Endothelial cell of hepatic sinusoid (primary cell): ENCODE results near the gene SHISAL1.
"Not testable (repeated sequence)": the region's sequence is repeated elsewhere in the genome, so short reads cannot be mapped to it uniquely, and the experiment has no call there.

Experiments
- in situ Hi-C: cut with HindIII; loops from 2 replicates; pipeline ENCODE4 v1.10.0; 2017; ENCODE audit warnings: low sequenced_read_pairs

SHISAL1 gene

GRCh38 chr22:44305888-44306287, 6.9 kb downstream of the SHISAL1 start:
- in situ Hi-C loops = no loop called here

- in situ Hi-C loops = no loop called here
These were observed 7.3 kb downstream of the SHISAL1 start for GRCh38 chr22:44305455-44305854.

GRCh38 chr22:44304911-44305310, 7.8 kb downstream of the SHISAL1 start:
- in situ Hi-C loops = no loop called here

GRCh38 chr22:44304354-44304753, 8.4 kb downstream of the SHISAL1 start:
- in situ Hi-C loops = no loop called here

GRCh38 chr22:44302363-44302762, 10.4 kb downstream of the SHISAL1 start:
- in situ Hi-C loops = not testable (repeated sequence)

GRCh38 chr22:44301039-44301438, 11.7 kb downstream of the SHISAL1 start:
- in situ Hi-C loops = no loop called here

GRCh38 chr22:44299124-44299523, 13.6 kb downstream of the SHISAL1 start:
- in situ Hi-C loops = no loop called here

- in situ Hi-C loops = no loop called here
These were observed 14.2 kb downstream of the SHISAL1 start for GRCh38 chr22:44298406-44299091.

GRCh38 chr22:44297470-44298061, 15.2 kb downstream of the SHISAL1 start:
- in situ Hi-C loops = no loop called here

- in situ Hi-C loops = no loop called here
These were observed 17.3 kb downstream of the SHISAL1 start for GRCh38 chr22:44295406-44295805.

- in situ Hi-C loops = loop anchor here (5.0 kb wide), 1 partner anchor 58 kb away; no protein-coding TSS in a partner anchor
These were observed 18.9 kb downstream of the SHISAL1 start for GRCh38 chr22:44293876-44294275.

GRCh38 chr22:44293034-44293433, 19.7 kb downstream of the SHISAL1 start:
- in situ Hi-C loops = loop anchor here (5.0 kb wide), 1 partner anchor 59 kb away; no protein-coding TSS in a partner anchor

- in situ Hi-C loops = loop anchor here (5.0 kb wide), 1 partner anchor 60 kb away; no protein-coding TSS in a partner anchor
These were observed 20.2 kb downstream of the SHISAL1 start for GRCh38 chr22:44292521-44292920.

- in situ Hi-C loops = loop anchor here (5.0 kb wide), 1 partner anchor 60 kb away; no protein-coding TSS in a partner anchor
These were observed 20.9 kb downstream of the SHISAL1 start for GRCh38 chr22:44291674-44292360.

- in situ Hi-C loops = loop anchor here (5.0 kb wide), 1 partner anchor 61 kb away; no protein-coding TSS in a partner anchor
These were observed 21.5 kb downstream of the SHISAL1 start for GRCh38 chr22:44291265-44291664.

- in situ Hi-C loops = loop anchor here (5.0 to 10.0 kb wide), 2 partner anchors 63 to 135 kb away; no protein-coding TSS in a partner anchor
These were observed 23.2 kb downstream of the SHISAL1 start for GRCh38 chr22:44289414-44290171.

- in situ Hi-C loops = loop anchor here (10.0 kb wide), 1 partner anchor 134 kb away; no protein-coding TSS in a partner anchor
These were observed 23.8 kb downstream of the SHISAL1 start for GRCh38 chr22:44288913-44289312.

- in situ Hi-C loops = loop anchor here (10.0 kb wide), 1 partner anchor 133 kb away; no protein-coding TSS in a partner anchor
These were observed 25.0 kb downstream of the SHISAL1 start for GRCh38 chr22:44287741-44288140.

- in situ Hi-C loops = loop anchor here (10.0 kb wide), 1 partner anchor 132 kb away; no protein-coding TSS in a partner anchor
These were observed 25.5 kb downstream of the SHISAL1 start for GRCh38 chr22:44287121-44287693.

- in situ Hi-C loops = loop anchor here (10.0 kb wide), 1 partner anchor 132 kb away; no protein-coding TSS in a partner anchor
These were observed 26.1 kb downstream of the SHISAL1 start for GRCh38 chr22:44286646-44287045.
